Adipose tissue (tissue), 3 donors: ENCODE measurements around the gene MYZAP. TPM values are rescaled to one million over a fixed set of nuclear protein-coding genes. Genes with fewer than 3 reads are reported as not detected.

ENCODE experiments used
- H3K27ac ChIP-seq: one replicate; pipeline ENCODE4 v1.5.1; 2013; ENCODE audit warnings: low read depth, low read length
- WGBS, 3 donors: extraction: QIAGEN DNeasy Blood & Tissue Kit; methylation state at CpG; one replicate each; pipeline ENCODE4 v1.1.7; 2013; 5-methylcytosine and 5-hydroxymethylcytosine counted together
- polyA plus RNA-seq, 3 donors: library from polyadenylated mRNA; stranded (reverse); fragments of 200-250 nt; gene quantifications; one replicate each; pipeline ENCODE4 v1.2.3, GENCODE V29; 2013
- donor health status: healthy with polysubstance abuse.
- donor health status: Bipolar disorder and iron deficiency.
- donor health status: healthy.

The MYZAP gene
- polyA plus RNA-seq, 3 donors, result 8.1 to 62.3 (median 22.4) TPM

DNA sequence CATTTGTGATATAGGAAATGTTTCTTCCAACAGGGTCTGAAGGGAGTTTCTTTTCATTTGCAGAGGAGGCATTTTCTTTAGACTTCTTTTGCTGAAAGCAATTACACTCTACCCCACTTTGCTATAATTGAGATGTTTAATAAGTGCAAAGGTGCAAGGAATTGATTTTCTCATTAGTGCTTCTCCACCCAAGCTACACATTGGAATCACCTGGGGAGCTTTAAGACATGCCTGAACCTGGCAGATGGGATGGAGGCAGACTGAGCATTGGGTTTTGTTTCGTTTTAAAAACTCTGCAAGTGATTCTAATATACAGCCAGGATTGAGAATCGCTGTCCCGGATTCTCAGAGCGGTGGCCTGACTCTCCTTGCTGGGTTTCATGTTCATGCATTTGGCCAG is 52.1 kb downstream of the MYZAP start:
- no peak overlapping the region for H3K27ac ChIP-seq
- WGBS, 3 donors, result 92 to 96% (median 93%) methylated on average over 4 of the region's 4 CpGs

DNA sequence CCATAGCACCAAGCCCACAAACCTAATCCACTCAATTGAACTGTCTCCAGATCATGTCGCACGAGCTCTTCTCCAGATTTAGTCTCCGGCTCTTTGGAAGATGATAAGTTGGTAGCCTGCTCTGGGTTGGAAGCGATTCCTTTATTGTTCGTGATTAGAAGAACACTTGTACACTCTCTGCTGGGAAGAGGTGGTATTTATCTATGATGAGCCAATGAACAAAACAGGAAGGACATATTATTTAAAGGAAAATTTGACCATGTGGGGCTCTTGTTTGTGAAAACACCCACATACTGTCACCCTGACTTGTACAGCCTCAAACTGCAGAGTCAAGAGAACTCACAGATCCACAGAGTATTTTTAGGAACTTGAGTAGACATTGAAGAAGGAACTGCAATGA is 54.4 kb downstream of the MYZAP start:
- H3K27ac ChIP-seq, result no peak overlapping the region
- 89 to 94% (median 90%) methylated on average over 5 of the region's 5 CpGs for WGBS, 3 donors

DNA sequence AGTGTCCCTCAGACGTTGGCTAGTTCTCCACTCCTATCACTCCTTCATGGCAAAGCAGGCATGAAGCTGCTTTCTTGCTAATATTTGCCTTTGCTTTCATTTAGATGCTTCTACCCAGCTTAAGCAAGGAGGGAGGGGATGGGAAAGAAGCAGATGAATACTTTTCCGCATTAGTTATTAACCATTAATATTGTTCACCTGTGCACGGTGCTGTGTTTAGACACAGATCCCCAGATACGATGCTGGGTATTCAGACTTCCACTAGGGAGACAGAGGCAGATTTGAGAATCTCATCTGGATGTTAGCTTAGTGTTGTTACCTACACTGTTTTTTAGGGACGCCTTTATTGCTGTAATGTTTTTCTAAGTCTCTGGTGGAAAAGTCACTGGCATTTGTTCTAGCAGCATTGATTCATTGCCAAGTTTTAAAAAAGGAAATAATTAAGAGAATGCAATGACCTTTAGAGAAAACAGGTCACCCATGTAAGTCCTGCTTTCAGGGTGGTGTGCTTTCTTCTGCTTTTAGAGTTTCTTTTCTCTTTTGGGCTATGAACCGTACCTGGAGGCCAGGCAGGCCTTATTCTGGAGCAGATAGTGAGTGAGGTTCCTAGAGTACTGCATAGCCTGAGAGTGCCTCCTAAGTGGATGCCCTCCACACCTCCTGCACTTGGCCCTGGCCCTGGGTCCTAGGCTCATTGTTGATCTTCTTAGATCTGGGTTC is 55.5 kb downstream of the MYZAP start:
- WGBS, 3 donors, result 36 to 65% (median 62%) methylated on average over 6 of the region's 6 CpGs
- no peak overlapping the region for H3K27ac ChIP-seq

DNA sequence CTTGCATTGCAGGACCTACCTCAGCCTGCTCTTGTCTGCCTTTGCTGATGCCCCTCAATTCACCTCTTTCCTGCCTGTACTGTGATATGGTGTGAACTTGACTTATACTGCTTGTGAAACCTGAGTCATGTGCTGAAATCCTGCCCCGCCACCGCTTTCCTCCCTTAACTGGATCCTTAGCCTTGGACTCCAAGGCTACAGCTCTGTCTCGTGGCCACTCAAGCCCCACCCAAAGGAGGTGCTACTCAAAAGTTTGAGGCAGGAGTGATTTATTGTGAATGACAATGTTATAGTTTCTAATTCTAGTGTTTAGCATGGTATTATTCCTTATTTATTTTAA is 56.1 kb downstream of the MYZAP start:
- 27 to 81% (median 76%) methylated on average over 3 of the region's 3 CpGs for WGBS, 3 donors

DNA sequence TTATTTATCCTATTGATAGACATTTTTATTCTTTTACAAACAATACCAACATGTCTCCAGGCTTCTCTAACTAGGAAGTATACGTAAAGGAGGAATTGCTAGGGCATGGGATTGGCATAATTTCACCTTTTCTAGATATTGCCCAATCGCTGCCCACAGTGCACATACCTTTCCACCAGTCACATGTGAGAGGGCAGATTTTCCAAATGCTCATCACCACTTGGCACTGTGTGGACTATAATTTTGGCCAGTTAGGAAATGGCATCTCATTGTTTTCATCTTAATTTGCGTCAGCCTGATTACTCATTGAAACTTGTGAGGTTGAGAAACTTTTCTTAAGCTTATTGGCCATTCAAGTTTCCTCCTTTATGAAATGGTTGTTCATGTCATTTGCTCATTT is 57.4 kb downstream of the MYZAP start:
- H3K27ac ChIP-seq, result no peak overlapping the region
- 84 to 94% (median 88%) methylated on average over 3 of the region's 3 CpGs for WGBS, 3 donors

More for the DNA sequence above, 56.1 kb downstream of the MYZAP start:
- H3K27ac ChIP-seq, result no peak overlapping the region

DNA sequence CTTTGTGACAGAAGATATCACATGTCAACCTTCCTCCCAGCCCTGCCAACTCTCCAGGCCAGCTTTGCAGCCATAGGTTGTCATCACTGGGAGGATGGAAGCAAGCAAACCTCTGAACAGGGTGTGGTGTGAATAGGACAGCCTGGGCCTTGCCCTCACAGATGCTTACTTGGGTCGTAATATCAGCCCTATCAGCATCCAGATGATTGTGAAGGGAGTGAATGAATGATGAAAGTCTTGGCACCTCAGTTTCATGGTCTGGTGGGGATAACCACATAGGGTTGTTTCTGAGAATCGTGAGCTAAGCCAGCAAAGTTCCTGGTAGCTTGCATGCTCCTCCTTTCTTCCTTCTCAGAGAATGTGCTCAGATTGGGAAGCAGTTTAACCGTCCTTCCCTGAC is 59.7 kb downstream of the MYZAP start:
- 62 to 68% (median 63%) methylated on average over 3 of the region's 3 CpGs for WGBS, 3 donors
- H3K27ac ChIP-seq, result no peak overlapping the region

DNA sequence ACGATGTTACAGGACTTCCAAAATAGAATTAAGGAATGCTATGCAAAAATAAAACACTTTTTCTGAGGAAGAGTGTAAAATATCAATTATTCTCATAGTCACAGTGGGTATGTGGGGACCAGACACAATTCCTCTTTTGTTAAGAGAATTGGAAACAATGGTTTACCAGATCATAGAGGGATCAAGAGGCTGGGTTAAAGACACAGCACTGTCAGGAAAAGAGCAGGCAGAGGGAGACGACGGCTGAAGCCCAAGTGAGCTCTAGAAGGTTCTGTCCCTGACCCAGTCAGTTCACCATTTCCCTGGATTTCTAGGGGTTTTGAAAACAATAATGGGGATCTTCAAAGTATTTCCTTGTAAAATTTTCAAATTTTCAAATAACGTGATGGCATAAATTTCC is 60.8 kb downstream of the MYZAP start:
- no peak overlapping the region for H3K27ac ChIP-seq
- WGBS, 3 donors, result 89 to 92% (median 91%) methylated on average over 4 of the region's 4 CpGs

DNA sequence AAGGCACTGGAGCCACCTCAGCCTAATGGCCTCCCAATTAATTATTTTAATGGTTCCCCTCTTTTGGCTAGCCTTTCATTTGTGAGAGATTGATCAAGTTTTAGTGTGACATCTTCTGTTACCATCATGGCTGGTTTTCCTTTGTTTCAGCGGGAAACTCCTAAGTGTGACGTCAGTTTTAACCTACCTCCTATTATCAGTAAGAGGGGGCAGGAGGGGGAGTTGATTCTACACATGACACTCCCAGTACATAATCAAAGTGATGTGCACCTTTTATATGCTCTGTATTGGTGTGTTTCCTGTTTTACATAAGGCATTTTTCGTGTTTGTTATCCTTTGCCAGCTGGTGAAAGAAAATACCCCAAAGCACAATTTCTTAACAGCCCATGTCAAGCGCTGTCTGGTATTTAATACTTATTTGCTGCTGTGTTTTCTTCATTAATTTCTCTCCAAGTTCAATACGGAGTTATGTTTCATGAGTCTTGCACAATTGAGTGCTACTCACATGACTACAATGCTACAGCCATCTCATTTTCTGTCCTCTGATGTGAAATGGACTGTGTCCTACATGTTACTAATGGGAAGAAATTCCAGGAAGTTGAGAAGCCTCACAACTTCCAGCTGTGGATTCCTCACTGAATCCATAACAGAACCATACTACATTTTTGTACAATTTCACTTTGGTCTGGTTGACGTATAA is 62.6 kb downstream of the MYZAP start:
- 79 to 89% (median 81%) methylated on average over 6 of the region's 6 CpGs for WGBS, 3 donors
- H3K27ac ChIP-seq, result no peak overlapping the region

DNA sequence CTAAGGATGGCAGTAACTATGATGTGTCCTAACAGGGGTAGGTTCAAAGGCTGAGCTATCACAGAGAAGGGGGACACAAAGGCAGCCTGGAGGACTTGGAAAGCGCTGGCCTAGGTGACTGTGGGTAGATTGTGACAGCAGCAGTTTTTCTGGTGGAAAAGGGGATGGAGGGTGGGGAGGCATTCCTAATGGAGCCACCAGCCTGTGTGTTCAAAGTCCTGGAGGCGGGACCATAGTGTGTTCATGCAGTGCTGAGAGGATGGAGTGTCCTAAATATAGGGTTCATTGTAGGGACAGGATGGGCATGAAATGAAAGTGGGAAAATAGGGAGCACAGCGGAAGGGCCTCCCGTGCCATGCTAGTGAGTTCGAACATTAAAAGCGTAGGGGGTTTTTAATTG is 63.3 kb downstream of the MYZAP start:
- 81 to 93% (median 90%) methylated on average over 6 of the region's 6 CpGs for WGBS, 3 donors
- no peak overlapping the region for H3K27ac ChIP-seq

DNA sequence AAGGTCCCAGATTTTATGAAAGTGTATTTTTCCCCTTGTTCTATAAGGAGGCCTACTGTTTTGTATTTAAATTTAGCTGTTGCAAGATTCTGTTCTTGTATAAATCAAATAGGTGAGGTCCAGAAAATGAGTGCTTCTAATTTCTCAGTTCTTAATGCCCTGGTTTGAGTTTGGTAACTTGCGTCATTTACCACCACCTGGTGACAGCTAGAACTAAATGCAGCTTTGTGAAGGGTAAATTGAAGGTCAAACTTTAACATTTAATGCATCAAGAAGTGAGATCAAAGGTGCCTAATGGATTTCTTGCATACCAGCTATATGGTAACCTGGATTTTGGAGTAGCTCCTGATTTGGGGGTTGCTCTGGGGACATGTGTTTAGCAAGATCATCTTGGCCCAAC is 64.1 kb downstream of the MYZAP start:
- no peak overlapping the region for H3K27ac ChIP-seq
- 93 to 96% (median 95%) methylated on average over 1 of the region's 1 CpG for WGBS, 3 donors

DNA sequence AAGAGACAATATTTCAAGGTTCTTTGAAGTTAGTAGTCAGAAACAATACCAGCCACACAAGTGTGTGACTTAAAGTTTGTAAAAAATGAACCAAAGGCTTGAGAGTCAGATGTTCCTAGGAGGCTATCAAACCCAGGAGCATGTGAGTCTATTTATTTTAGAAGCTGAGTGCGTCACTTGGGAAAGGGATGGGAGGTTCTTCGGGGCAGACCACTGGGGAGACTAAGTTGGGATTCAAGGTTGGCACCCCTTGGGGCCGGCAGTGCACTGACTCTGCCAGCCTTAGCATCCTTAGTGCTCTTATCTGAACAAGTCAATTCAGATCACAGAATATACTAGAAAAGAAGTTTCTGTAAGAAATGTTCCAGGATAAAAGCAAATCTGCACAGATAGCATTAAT is 64.7 kb downstream of the MYZAP start:
- no peak overlapping the region for H3K27ac ChIP-seq
- WGBS, 3 donors, result 89 to 97% (median 92%) methylated on average over 3 of the region's 3 CpGs

DNA sequence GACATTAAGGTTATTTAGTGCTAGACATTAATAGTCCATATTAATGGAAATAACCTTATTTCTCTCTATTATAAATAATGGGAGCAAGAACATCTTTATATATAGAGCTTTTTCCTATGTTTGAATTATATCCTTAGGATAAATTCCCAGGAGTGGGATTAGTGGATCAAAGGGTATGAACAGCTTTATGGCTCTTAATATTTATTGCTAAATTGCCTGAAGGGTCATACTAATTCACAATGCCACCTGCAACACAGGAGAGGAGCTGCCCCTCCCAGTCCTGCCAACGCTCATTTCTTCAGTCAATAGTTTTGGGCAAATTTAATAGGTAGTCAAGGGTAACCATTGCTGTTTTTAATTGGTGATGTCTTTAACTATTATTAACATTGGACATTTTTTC is 65.9 kb downstream of the MYZAP start:
- WGBS, 3 donors, result 86 to 97% (median 95%) methylated on average over 1 of the region's 1 CpG
- no peak overlapping the region for H3K27ac ChIP-seq

DNA sequence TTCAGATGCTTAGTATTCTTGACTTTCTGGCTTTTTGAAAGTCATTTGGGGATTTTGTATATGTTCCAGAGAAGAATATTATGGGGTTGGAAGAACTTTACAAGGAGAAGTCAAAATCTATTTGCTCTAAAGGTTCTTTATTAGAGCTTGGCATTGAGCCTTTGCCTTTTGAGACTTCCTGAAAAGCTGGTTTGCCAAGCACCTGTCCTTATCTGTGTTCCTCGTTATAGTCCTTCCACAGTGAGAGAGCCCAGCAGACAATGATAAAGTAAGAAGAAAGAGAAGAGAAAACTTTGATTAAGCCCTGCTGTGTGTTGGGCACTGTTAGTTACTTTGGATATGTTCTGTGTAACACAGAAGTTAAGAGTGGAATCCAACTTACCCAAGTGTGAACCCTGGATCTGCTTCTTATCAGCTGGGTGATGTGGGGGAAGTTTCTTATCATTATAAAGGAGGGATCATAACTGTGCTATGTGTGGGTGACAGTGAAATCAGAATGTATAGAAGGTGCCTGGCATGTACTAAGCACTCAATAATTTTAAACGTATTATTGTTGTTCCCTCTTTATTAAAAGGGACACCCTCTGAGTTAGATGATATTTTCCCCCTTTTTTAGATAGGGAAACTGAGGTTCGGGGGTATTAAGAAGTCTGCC is 70.5 kb downstream of the MYZAP start:
- 38 to 69% (median 66%) methylated on average over 3 of the region's 3 CpGs for WGBS, 3 donors
- H3K27ac ChIP-seq, result no peak overlapping the region

DNA sequence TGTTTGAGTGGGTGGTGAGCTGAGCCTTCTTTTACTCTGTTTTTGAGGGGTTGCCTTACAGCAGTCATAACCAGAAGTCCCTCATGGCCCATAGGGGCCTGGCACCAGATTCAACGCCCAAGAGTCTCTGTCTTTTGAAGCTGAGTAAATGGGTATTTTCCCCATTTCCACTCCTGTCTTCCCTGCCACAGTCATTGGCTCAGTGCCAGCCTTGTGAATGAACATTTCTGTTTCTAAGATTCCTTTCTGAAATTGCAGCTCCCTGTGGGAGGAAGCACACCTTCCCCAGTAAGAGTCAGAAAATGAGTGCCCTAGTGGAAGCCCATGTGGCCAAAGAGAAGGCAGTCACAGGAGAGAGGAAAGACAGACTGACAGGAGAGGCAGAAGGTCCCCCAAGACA is 71.1 kb downstream of the MYZAP start:
- WGBS, 3 donors, result 43 to 96% (median 89%) methylated on average over 1 of the region's 1 CpG
- no peak overlapping the region for H3K27ac ChIP-seq

DNA sequence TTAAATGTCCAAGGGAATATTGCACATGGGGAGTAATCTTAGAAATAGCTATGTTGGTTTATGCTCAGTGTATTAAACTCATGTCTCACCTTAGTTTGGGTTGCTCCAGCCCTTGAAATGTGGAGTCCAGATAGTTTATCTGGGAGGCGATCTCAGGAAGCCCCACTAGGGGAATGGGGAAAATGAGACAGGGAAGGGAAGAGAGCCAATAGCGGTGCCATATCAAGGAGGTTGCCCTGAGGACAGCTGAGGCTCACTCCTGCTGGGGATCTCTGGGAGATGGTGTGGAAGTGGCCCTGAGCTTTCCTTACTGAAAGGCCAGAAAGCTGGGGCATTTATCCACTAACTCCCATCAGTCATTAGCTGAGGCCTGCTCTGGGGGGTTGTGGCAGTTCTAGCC is 71.6 kb downstream of the MYZAP start:
- WGBS, 3 donors, result 92 to 100% (median 95%) methylated on average over 2 of the region's 2 CpGs
- no peak overlapping the region for H3K27ac ChIP-seq

DNA sequence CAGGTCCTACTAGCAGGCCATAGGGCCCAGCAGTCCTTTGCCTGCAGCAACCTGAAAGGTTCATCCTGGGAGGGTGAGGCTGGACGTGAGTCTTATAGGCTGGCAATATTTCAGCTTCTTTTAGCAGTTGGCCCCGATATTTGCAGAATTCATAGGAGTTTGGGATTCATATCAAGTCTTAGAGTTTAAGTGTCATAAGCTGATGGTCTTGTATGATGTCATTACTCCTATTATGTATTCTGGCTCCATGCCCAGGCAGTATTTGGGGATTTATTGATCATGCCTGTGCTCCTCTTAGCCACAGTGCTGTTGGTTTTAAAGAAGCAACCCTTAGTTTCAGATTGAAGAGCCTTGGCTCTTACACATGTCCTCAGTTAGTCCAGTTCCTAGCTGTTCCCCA is 73.5 kb downstream of the MYZAP start:
- H3K27ac ChIP-seq, result no peak overlapping the region
- WGBS, 3 donors, result 46 to 85% (median 82%) methylated on average over 2 of the region's 2 CpGs

DNA sequence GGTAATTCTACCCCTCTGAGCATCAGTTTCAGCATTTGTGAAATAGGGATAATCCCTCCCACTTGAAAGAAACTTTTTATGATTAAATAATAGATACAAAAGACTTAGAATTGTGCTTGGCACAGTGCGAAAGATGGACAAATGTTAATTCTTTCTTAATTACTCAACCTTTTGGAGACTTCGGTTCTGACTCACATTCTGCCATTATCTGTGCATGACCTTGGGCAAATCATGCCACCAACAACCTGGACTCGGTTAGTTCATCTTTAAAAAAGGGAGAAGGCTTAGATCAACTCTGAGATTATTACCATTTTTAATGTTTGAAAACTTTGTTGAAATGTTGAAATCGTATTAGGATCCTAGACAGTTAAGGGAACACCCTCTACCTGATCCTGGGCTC is 74.2 kb downstream of the MYZAP start:
- WGBS, 3 donors, result 50 to 93% (median 88%) methylated on average over 4 of the region's 4 CpGs
- H3K27ac ChIP-seq, result no peak overlapping the region

DNA sequence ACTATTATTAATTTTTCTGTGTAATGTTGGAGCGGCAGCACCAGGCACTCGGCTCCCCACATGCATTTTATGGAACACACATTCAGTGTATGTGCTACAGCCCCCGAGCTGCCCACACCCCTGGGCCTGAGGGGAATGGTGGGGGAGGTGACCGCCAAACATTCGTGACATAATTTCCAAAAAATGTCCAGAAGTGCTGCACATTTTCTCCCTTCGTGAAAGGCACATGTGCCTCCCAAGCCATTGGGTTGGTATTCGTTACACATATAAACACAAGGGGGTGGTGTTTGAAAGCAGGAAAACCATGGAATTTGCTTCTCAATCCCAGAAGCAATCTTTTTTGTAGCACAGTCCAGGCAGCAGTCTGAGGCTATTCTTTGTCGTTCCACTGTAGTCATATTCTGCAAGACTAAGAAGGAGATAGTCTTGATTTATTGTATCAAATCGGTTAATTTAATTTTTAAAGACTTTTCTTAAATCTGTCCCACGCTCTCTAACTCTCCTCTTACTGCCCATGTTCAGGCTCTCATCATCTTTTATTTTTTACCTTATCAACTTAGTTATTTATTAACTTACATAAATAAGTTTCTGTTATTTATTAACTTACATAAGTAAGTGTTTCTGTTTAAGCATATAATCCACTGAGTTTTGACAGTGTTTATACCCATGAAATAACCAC is 75.6 kb downstream of the MYZAP start:
- WGBS, 3 donors, result 22 to 49% (median 39%) methylated on average over 10 of the region's 10 CpGs
- no peak overlapping the region for H3K27ac ChIP-seq

DNA sequence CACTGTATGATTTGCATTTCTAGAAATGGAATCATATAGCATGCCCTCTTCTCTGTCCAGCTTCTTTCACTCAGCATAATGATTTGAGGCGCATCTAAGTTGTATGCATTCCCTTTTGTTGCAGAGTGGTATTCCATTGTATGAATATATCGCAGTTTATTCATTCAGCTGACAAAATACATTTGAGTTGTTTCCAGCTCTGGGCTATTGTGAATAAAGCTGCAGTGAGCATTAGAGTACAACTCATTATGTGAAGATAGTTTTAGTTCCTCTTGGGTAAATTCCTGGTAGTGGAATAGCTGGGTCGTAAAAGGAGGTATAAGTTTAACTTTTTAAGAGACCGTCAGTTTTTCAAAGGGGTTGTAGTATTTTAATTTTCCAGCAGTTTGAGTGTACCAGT is 76.3 kb downstream of the MYZAP start:
- no peak overlapping the region for H3K27ac ChIP-seq
- WGBS, 3 donors, result 63 to 92% (median 88%) methylated on average over 4 of the region's 4 CpGs
